Endothelial cell of umbilical vein (primary cell): Measurements from ENCODE around the gene IL10.

Source experiments
- CTCF ChIP-seq, 2 donors: IDR thresholded peaks; 1 replicate in 1 of 2; 2 replicates in 1 of 2; pipeline ENCODE4 v1.5.1; 2011; ENCODE audit warnings: low read length in 2 of 2, mild to moderate bottlenecking in 2 of 2, moderate library complexity in 2 of 2, control low read depth in 1 of 2, inconsistent platforms in 1 of 2, low read depth in 1 of 2; ENCODE audit not compliant: insufficient read depth in 1 of 2; ENCODE audit errors: extremely low read depth in 1 of 2
- EZH2 ChIP-seq: IDR thresholded peaks from 2 replicates; pipeline ENCODE4 v1.6.1; 2012; ENCODE audit warnings: borderline replicate concordance, low read depth, mild to moderate bottlenecking, moderate library complexity, low read length, inconsistent platforms; ENCODE audit not compliant: severe bottlenecking
- FOS ChIP-seq: IDR thresholded peaks from 2 replicates; pipeline ENCODE4 v1.6.1; 2011; ENCODE audit warnings: mild to moderate bottlenecking, low read length, moderate library complexity, borderline replicate concordance; ENCODE audit not compliant: insufficient read depth
- GATA2 ChIP-seq: IDR thresholded peaks from 2 replicates; pipeline ENCODE4 v1.7.0; 2011; ENCODE audit warnings: low read depth, mild to moderate bottlenecking, moderate library complexity, mixed read lengths, low read length; ENCODE audit not compliant: insufficient read length, insufficient read depth
- JUN ChIP-seq: IDR thresholded peaks from 2 replicates; pipeline ENCODE4 v1.6.1; 2011; ENCODE audit warnings: borderline replicate concordance, low read depth; ENCODE audit not compliant: insufficient read length, insufficient read depth
- MYC ChIP-seq: IDR thresholded peaks from one replicate; pipeline ENCODE4 v1.6.1; 2011; ENCODE audit warnings: mild to moderate bottlenecking, low read depth, low read length
- POLR2A ChIP-seq: IDR thresholded peaks from 2 replicates; pipeline ENCODE4 v1.6.1; 2012; ENCODE audit warnings: low read depth, mild to moderate bottlenecking, control low read depth, low read length
- POLR2AphosphoS5 ChIP-seq: IDR thresholded peaks from 2 replicates; pipeline ENCODE4 v1.6.1; 2012; ENCODE audit warnings: low read depth, mild to moderate bottlenecking, control low read depth, low read length, moderate library complexity; ENCODE audit not compliant: insufficient read depth
- TF ChIP-seq, protein P1 (sequence below): IDR thresholded peaks from 2 replicates; pipeline ENCODE4 v1.6.1; 2011; ENCODE audit not compliant: insufficient read depth, insufficient read length

- TF ChIP-seq POLR2AphosphoS5: no peak
- TF ChIP-seq CTCF (IDR thresholded peaks at IDR 0.05; ENCODE audit: extremely low read depth in 1 of 2, insufficient read depth in 1 of 2, low read depth in 1 of 2, low read length in 2 of 2): no peak
- no peak for TF ChIP-seq POLR2A
- no peak for TF ChIP-seq JUN
- TF ChIP-seq EZH2: no peak
- TF ChIP-seq, protein P1, sequence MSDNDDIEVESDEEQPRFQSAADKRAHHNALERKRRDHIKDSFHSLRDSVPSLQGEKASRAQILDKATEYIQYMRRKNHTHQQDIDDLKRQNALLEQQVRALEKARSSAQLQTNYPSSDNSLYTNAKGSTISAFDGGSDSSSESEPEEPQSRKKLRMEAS: no peak
- TF ChIP-seq MYC: no peak
- no peak for TF ChIP-seq GATA2
- no peak for TF ChIP-seq FOS
Observed at GRCh38 chr1:206769304-206769731, 3.0 kb downstream of the IL10 start.
